Activated gamma-delta T cell treated with Interleukin-2 at 50 U/mL for 16 hours (primary cell): ENCODE measurements around the gene ALPK3.

Source experiments
- DNase-seq: peaks from one replicate; pipeline ENCODE4 v3.0.0-alpha.2; 2020

ALPK3 gene

GRCh38 chr15:84824260-84825007 lies 7.3 kb downstream of the ALPK3 start:
- no peak for DNase-seq

DNA sequence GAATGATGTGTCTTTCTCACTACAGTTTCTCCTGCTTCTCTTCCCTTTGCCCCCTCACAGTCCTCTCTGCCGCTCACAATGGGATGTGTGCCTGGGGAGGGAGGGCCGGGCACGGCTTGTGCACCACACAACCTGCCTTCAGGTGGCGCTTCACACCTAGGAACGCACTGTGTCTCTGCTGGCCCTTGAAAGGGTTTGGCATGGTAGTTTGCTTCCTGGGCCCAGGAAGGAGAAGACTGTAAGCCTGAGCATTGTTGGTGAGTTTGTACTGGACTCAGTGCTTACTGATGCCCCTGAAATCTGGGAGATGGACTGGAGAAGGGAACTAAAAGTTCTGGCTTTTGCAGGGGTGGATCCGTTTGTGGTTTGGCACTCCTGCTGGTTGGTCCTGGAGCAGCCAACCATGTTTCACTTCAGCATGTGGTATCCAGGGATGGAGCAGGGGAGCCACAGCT lies 9.2 kb downstream of the ALPK3 start:
- DNase-seq = no peak

DNA sequence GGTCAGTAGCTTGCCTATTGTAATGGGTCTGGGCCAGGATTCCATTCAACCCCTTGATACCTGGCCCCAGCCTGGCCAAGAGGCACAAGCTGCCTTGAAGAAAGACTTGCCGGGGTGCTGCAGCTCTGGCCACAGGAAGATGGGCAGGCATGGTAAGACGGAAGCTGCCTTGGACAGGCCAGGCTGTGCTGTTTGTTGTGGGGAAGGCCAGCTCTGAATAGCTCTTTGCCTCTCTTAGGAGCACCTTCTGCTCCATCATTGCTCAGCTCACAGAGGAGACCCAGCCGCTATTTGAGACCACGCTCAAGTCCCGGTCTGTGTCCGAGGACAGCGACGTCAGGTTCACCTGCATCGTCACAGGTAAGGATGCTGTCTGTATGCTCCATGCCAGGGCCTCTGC lies 10.1 kb downstream of the ALPK3 start:
- DNase-seq = no peak

- no peak for DNase-seq
These were observed 11.1 kb downstream of the ALPK3 start for GRCh38 chr15:84828086-84828908.

- no peak for DNase-seq
These were observed 12.3 kb downstream of the ALPK3 start for GRCh38 chr15:84829428-84829827.

DNA sequence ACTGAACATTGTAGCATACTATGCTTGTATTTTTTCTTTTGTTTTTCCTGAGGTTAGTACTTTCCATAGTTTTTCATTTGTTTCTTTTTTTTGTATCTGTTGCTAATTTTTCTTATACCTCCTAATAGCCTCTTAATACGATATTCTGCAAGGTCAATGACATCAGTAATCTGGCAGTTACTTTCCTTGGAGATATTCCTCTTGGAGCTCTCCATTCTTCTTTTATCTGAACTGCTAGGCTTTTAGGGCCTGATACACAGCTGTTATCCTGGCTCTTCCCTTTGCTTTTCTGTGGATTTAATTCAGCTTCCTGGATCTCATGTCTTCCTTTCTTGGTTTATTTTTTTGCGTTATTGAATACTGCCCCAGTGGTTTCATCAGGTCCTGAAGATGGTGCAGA lies 12.9 kb downstream of the ALPK3 start:
- no peak for DNase-seq

GRCh38 chr15:84831028-84831427 lies 13.9 kb downstream of the ALPK3 start:
- no peak for DNase-seq

DNA sequence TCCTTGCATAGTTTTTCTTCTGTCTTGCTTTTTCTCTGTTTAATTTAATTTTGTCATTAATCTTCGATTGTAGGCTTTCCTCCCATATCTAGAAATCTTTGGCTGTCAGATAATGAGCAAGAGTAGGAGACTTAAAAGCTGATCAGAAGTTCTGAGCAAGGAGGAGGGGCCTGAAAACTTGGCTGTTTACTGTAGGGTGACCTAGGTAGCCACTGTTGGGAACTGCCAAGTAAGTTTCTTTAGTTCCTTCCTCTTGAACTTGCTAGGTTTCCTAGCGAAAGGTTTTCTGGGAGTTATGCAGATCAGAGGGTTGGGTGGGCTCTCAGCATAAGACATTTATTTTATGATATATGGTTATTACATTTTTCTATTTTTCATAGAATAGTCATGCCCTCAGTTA lies 14.5 kb downstream of the ALPK3 start:
- DNase-seq = no peak

GRCh38 chr15:84832448-84833040 lies 15.4 kb downstream of the ALPK3 start:
- no peak for DNase-seq

GRCh38 chr15:84833447-84834228 lies 16.5 kb downstream of the ALPK3 start:
- no peak for DNase-seq

DNA sequence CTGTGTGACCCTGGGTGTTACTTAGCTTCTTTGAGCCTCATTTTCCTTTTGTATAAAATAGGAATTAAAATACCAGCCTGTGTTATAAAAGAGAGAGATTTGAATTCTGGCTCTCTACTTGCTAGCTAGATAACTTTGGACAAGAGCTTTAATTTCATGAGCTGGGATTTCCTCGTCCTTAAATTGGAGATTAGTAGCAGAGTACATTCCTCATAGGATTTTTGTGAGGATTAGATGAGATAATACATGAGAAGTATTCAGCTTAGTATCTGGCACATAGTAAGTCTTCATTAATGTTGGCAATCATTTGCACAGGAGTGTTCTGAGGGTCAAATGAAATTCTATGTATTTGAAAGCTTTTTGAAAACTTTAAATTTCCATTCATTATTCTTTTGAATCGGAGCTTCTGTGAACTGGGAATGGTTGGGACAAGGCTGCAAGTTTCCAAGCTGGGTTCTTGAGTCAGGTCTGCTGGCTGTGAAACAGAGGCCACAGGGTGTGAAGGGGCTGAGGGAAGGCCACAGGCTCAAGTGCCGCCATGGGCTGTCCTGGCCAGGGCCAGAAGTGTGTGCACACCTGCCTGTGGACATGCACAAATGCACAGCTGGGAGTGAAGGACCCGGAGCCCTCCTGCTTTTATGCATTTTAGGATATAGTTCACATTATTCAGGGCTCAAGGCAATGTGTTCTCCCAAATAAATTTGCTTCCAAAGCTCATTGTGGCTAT lies 17.2 kb downstream of the ALPK3 start:
- no peak for DNase-seq

GRCh38 chr15:84834969-84835368 lies 17.8 kb downstream of the ALPK3 start:
- no peak for DNase-seq

- DNase-seq = no peak
These were observed 18.6 kb downstream of the ALPK3 start for GRCh38 chr15:84835661-84836337.

- no peak for DNase-seq
These were observed 19.7 kb downstream of the ALPK3 start for GRCh38 chr15:84836844-84837243.

GRCh38 chr15:84839714-84840113 lies 22.6 kb downstream of the ALPK3 start:
- no peak for DNase-seq

DNA sequence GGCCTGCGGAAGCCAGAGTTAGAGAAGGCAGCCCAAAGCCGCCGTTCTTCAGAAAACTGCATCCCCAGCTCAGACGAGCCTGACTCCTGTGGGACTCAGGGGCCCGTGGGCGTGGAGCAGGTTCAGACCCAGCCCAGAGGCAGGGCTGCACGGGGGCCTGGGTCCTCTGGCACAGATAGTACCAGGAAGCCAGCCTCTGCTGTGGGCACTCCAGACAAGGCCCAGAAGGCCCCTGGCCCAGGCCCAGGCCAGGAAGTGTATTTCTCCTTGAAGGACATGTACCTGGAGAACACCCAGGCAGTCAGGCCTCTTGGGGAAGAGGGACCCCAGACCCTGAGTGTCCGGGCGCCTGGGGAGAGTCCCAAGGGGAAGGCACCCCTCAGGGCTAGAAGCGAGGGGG lies 23.1 kb downstream of the ALPK3 start:
- DNase-seq = no peak

DNA sequence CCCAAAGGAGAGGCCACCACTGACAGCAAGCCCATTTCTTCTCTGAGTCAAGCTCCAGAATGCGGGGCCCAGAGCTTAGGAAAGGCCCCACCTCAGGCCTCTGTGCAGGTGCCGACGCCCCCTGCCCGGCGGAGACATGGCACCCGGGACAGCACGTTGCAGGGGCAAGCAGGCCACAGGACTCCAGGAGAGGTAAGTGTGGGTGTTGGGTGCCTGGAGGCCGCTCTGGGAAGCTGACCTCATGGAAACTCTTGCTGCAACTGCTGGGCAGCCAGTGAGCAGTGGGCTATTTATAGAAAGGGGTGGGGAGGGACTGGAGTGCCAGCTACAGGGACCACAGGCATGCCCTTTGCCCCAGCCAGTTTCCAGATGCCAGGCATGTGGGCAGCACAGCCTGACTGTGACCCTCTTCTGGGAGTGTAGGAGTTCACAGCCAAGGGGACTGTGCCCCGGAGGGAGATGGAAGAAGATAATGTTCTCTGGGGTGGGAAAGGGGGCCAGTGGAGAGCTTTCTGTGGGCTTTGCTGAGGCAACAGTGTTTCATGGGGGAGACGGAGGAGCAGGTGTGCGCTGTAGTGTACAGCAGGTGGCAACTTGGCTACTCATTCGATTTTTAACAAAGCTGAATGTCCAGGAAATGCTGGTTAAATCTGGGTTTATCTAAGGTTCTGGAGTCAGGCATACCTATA lies 23.7 kb downstream of the ALPK3 start:
- no peak for DNase-seq

DNA sequence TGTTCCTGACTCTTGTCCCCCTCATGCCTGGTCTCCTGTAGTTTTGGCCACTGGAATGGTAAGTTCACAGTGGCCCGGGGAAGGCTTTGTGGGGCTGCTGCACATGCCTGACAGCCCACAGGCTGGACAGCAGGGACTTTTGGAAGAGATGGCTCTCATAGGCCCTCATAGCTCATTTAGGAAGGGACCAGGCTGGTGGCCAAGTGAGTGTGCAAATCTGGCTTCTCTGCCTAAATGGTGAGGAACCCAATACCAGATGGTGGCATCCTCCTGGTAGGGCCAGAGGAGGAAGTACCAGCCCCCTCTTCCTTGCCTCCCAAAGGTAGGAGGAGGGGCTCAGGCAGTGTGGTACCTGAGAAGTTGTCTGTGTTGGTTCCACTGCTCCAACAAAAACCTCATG lies 25.6 kb downstream of the ALPK3 start:
- DNase-seq = no peak

GRCh38 chr15:84844964-84845363 lies 27.8 kb downstream of the ALPK3 start:
- DNase-seq = no peak

DNA sequence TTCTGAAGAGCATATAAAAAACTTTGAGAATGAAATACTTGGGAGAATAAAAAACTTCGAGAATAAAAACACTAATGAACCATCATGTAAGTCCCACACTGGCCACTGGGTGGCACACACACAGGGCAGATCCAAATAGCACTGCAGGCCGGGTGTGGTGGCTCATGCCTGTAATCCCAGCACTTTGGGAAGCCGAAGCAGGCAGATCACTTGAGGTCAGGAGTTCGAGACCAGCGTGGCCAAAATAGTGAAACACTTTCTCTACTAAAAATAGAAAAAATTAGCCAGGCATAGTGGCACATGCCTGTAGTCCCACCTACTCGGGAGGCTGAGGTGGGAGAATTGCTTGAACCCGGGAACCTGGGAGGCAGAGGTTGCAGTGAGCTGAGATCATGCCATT lies 28.5 kb downstream of the ALPK3 start:
- DNase-seq = peak; percentile 17

DNA sequence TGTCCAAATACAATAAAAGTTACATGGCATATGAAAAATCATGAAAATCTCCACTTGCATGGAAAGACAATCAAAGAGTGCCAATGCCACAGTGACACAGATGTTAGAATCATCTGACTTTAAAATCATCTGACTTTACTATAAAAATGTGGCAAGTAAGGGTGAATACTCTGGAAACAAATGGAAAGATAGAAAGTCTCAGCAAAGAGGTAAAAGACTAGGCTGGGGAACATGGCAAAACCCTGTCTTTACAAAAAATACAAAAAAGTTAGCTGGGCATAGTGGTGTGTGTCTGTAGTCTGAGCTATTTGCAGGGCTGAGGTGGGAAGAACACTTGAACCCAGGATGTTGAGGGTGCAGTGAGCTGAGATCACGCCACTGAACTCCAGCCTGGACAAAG lies 29.1 kb downstream of the ALPK3 start:
- no peak for DNase-seq
